ENCODE data around the gene SLCO1A2. TPM values are rescaled to one million over a fixed set of nuclear protein-coding genes. Genes with fewer than 3 reads are reported as not detected.

The SLCO1A2 gene
- total and polyA plus RNA-seq, 7 donors = 0.01 TPM; not detected in 6

- no peak for DNase-seq
- H3K4me3 ChIP-seq = no peak overlapping the region
- no peaks in the 10 kb centered on the region for H3K9me3 ChIP-seq
- H3K27me3 ChIP-seq (ENCODE audit: insufficient read depth in 3 of 3, low read length in 2 of 3) = no peaks in the 10 kb centered on the region
- TF ChIP-seq CTCF (IDR thresholded peaks at IDR 0.05) = no peak
- no peak overlapping the region for H3K27ac ChIP-seq
- intact Hi-C loops (cut with DNase I) = no loop called here
- H3K36me3 ChIP-seq (ENCODE audit: insufficient read depth in 1 of 2, low read depth in 1 of 2) = no peaks in the 10 kb centered on the region
- no peaks in the 10 kb centered on the region for H3K4me1 ChIP-seq
- ATAC-seq = no peak
These were observed 110.8 kb downstream of the SLCO1A2 start for GRCh38 chr12:21223930-21224329.

- Histone ChIP-seq H3K36me3 (ENCODE audit: insufficient read depth in 1 of 2, low read depth in 1 of 2) (no peaks in the 10 kb centered on the region), H3K27ac (no peak overlapping the region), H3K4me1 (no peaks in the 10 kb centered on the region), H3K4me3 (no peak overlapping the region), H3K27me3 (ENCODE audit: insufficient read depth in 3 of 3, low read length in 2 of 3) (no peaks in the 10 kb centered on the region), H3K9me3 (no peaks in the 10 kb centered on the region)
- no peak for ATAC-seq
- TF ChIP-seq CTCF (IDR thresholded peaks at IDR 0.05) = no peak
- no peak for DNase-seq
- intact Hi-C loops (cut with DNase I) = no loop called here
These were observed 112.9 kb downstream of the SLCO1A2 start for GRCh38 chr12:21221778-21222177.

GRCh38 chr12:21221072-21221471, 113.6 kb downstream of the SLCO1A2 start:
- Histone ChIP-seq H3K9me3 (no peaks in the 10 kb centered on the region), H3K27ac (no peak overlapping the region), H3K4me1 (no peaks in the 10 kb centered on the region), H3K36me3 (ENCODE audit: insufficient read depth in 1 of 2, low read depth in 1 of 2) (no peaks in the 10 kb centered on the region), H3K4me3 (no peak overlapping the region), H3K27me3 (ENCODE audit: insufficient read depth in 3 of 3, low read length in 2 of 3) (no peaks in the 10 kb centered on the region)
- DNase-seq (no peak), ATAC-seq (no peak)
- no peak for TF ChIP-seq CTCF (IDR thresholded peaks at IDR 0.05)
- intact Hi-C loops (cut with DNase I) = no loop called here

- Histone ChIP-seq H3K27me3 (ENCODE audit: insufficient read depth in 3 of 3, low read length in 2 of 3) (no peaks in the 10 kb centered on the region), H3K4me3 (no peak overlapping the region), H3K4me1 (no peaks in the 10 kb centered on the region), H3K27ac (no peak overlapping the region), H3K9me3 (no peaks in the 10 kb centered on the region), H3K36me3 (ENCODE audit: insufficient read depth in 1 of 2, low read depth in 1 of 2) (no peaks in the 10 kb centered on the region)
- no peak for DNase-seq
- WGBS, 3 donors = 59 to 69% (median 64%) methylated on average over 3 of the region's 3 CpGs
- no peak for ATAC-seq
- TF ChIP-seq CTCF (IDR thresholded peaks at IDR 0.05) = no peak
- intact Hi-C loops (cut with DNase I) = no loop called here
These were observed 114.5 kb downstream of the SLCO1A2 start for GRCh38 chr12:21220266-21220665.

- H3K4me1 ChIP-seq = no peaks in the 10 kb centered on the region
- no peak for TF ChIP-seq CTCF (IDR thresholded peaks at IDR 0.05)
- H3K4me3 ChIP-seq = no peak overlapping the region
- DNase-seq (no peak), ATAC-seq (no peak)
- no peaks in the 10 kb centered on the region for H3K9me3 ChIP-seq
- H3K27me3 ChIP-seq (ENCODE audit: insufficient read depth in 3 of 3, low read length in 2 of 3) = no peaks in the 10 kb centered on the region
- H3K27ac ChIP-seq = no peak overlapping the region
- no peaks in the 10 kb centered on the region for H3K36me3 ChIP-seq (ENCODE audit: insufficient read depth in 1 of 2, low read depth in 1 of 2)
- WGBS, 3 donors = 54 to 75% (median 58%) methylated on average over 2 of the region's 2 CpGs
- intact Hi-C loops (cut with DNase I) = no loop called here
These were observed 115.5 kb downstream of the SLCO1A2 start for GRCh38 chr12:21219206-21219605.

Other genes starting within 250 kb of the SLCO1A2 start
- not detected for gene SLCO1B1, start 203.7 kb downstream of the SLCO1A2 start, total RNA-seq
- not detected for gene SLCO1B1, start 203.7 kb downstream of the SLCO1A2 start, polyA plus RNA-seq
- not detected for gene IAPP, start 38.0 kb upstream of the SLCO1A2 start, total RNA-seq
- gene IAPP, start 38.0 kb upstream of the SLCO1A2 start, polyA plus RNA-seq = under 1 TPM in 1 of 3 donors, not detected in 2; 0.07 TPM
- 10 to 100 TPM; 18.8 to 22.7 (median 20.0) TPM for gene PYROXD1, start 102.7 kb upstream of the SLCO1A2 start, total RNA-seq
- 10 to 100 TPM; 10.7 to 15.9 (median 14.2) TPM for gene PYROXD1, start 102.7 kb upstream of the SLCO1A2 start, polyA plus RNA-seq
- 10 to 100 TPM; 13.2 to 16.3 (median 13.5) TPM for gene RECQL, start 166.7 kb upstream of the SLCO1A2 start, total RNA-seq
- gene RECQL, start 166.7 kb upstream of the SLCO1A2 start, polyA plus RNA-seq = 10 to 100 TPM in 2 of 3 donors, 1 to 10 TPM in 1; 9.0 to 36.6 (median 12.4) TPM
- 10 to 100 TPM; 14.0 to 30.5 (median 19.9) TPM for gene GOLT1B, start 166.9 kb upstream of the SLCO1A2 start, total RNA-seq
- 10 to 100 TPM; 17.8 to 62.2 (median 39.4) TPM for gene GOLT1B, start 166.9 kb upstream of the SLCO1A2 start, polyA plus RNA-seq
- gene SPX, start 191.4 kb upstream of the SLCO1A2 start, total RNA-seq = 10 to 100 TPM in 1 of 4 donors, 1 to 10 TPM in 2, under 1 TPM in 1; 0.59 to 17.1 (median 3.5) TPM
- 1 to 10 TPM in 2 of 3 donors, under 1 TPM in 1; 0.66 to 2.4 (median 2.1) TPM for gene SPX, start 191.4 kb upstream of the SLCO1A2 start, polyA plus RNA-seq